Left renal cortex interstitium (tissue), 4 donors: ENCODE measurements around the gene NTRK3. TPM values are rescaled to one million over a fixed set of nuclear protein-coding genes. Genes with fewer than 3 reads are reported as not detected.

ENCODE experiments used
- DNase-seq, 4 donors: peaks; one replicate each; pipeline ENCODE4 v3.0.0-alpha.2; 2013; ENCODE audit warnings: low read depth in 4 of 4, low spot score in 2 of 4, missing footprints in 1 of 4
- polyA plus RNA-seq, 4 donors: library from polyadenylated mRNA; unstranded; fragments of 120-200 nt; gene quantifications; one replicate each; pipeline ENCODE4 v1.2.1, GENCODE V29; 2013; ENCODE audit not compliant: insufficient read length in 4 of 4

Gene NTRK3
- polyA plus RNA-seq, 4 donors, result 10.9 to 16.6 (median 13.0) TPM

DNA sequence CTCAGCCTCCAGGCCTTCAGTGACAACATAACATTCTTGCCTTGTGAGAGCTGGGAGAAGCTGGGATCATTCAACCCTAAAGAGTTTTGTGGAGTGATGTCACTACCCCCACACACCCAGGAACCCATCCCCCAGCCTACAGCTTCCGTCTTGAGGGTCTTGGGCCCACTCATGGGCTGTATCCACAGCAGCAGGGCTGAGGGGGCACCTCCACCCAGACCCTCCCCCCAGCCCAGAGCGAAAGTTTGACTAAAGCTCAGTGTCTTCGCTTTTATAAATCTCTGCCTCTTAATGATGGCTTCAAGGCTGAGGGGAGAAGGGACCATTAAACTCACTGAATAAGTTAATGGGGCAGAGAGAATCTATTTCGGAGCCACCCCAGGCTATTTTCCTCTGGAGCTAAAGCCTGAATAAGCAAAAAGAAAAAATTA lies 23.8 kb downstream of the NTRK3 start:
- DNase-seq, result peak in 2 of 4 donors; percentile 36 to 45

DNA sequence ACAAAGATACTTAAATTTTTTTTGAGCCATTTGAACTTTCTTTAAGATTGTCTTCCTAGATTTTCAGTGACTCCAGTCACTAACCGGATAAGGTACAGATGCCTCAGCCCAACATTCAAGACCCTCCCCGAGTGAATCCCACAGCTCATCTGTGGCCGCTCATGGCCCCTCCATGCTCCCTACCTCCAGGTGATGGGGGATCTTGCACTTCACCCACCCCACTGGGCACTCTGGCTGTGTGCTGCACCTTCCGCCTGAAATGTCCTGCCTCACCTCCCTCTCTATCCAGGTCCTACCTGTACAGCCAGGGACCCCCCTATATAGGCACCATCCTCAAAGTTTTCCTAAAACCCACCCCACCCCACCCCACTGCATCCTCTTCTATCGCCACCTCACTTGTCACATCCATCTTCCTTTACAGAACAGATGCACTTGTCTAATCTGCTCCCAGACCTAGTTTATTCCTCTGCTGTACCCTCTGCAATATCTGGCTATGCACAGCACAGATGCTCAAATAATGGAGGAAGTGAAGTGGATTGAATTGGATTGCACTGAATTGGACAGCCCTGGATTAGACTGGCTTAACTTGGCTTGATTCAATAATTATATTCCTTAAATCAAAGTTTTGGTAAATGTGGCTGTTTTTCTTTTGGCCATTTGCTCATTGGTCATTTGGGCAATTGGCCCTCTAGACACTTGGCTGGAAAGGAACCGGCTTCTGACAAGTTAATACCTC lies 24.5 kb downstream of the NTRK3 start:
- no peak for DNase-seq

DNA sequence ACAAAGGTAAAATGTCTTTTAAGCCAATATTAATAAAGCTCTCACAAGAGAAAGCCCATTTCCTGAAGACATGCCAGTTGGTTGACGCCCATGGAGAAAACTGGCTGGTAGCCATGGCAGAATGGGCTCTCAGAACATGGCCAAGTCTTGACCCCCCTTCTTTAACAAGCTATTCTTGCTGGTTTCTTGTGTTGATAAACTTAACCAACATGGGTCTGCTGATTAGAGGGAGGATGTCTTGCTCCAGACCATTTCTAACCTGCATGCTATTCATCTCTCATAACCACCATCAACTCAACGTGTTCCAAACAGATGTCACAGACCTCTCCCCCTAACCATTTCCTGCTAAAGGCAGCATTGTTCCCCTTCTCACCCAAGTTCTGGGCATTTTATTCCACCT lies 25.7 kb downstream of the NTRK3 start:
- DNase-seq, result no peak

DNA sequence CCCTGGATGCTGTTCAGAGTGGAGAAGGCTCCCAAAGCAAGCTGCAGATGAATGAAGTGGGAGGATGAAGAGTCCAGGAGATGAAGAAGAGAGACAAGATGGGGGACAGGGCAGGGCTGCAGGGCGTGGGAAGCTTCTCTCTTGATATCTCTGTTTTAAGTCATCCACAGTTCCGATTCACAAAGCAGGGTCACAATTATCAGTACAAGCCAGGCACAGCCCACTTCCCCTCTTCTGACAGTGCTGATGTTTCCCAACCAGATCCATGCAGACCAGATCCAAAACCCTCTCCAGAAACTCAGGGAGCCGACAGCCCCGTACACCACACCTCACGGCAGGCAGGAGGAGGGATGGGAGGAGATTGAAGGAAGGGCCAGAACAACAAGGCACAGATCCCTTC lies 31.1 kb downstream of the NTRK3 start:
- DNase-seq, result no peak

DNA sequence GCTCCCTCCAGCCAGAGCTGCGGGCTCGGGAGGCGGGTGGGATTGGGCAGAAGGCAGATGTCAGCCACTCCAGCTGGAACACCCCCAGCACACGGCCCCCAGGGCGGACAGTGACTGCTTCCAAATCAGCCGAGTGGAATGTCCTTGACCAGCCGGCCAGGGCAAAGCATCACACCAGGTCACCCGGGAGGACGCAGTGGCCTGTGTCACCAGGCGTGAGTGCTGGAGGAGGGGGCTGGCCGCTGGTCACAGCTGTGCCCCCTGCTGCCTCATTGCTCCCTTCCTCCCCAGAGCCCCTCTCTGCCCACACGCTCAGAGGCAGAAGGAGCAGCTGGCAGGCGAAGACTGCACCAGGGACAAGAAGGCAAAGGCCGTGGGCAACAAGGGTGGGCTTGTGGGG lies 33.5 kb downstream of the NTRK3 start:
- no peak for DNase-seq

DNA sequence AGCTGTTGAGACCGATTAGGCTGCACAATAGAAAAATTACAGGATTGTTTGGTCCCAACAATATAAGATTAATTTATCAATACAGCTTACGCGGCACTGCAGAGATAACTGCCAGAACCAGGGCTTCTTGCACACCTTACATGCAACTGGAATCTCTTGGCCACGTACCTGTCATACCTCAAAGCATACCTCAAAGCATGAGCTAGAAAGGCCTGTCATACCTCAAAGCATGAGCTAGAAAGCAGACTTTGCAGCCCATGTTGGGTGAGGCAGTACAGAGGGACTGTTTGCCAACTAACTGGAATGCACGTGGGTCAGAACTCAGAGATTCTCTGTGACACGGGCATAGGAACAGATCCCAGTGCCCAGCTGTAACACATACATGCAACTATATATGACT lies 34.7 kb downstream of the NTRK3 start:
- DNase-seq, result no peak

DNA sequence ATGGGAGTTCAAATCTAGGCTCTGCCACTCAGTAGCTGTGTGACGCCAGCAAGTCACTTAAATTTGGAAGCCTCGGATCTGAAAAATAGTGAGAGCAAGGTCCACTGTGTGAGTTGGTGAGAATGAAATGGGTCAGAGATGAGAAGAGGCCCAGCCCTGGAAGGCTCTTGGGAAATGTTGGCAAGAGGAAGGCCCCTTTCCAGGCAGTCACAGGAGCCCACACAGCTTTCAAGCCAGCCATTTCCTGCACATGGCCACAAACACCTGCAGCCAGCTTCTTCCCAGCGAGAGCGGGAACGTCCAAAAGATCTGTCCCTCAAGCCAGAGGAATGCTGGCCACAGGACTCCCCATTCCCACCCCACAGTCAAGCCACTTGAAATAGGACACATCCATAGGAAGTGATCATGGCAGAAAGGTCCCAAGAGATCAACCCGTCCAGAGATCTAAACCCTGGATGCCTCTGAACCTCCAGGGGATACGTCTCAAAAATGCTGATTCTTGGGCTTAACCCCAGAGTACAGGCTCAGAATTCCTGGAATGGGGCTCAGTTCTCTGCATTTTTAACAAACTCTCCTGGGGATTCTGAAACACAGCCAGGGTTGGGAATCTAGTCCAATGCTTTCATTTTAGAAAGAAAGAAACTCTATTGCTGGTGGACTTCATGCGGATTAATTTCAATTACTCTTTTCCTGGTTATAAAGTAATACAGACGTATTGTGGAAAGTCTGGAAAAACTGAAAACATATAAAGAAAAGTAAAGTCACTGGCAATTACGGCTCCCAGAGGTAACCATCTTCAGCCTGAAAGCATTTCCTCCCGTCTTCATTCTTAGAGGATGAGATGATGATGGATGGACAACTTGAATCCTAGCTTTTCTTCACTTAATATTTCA lies 35.9 kb downstream of the NTRK3 start:
- DNase-seq, result no peak

DNA sequence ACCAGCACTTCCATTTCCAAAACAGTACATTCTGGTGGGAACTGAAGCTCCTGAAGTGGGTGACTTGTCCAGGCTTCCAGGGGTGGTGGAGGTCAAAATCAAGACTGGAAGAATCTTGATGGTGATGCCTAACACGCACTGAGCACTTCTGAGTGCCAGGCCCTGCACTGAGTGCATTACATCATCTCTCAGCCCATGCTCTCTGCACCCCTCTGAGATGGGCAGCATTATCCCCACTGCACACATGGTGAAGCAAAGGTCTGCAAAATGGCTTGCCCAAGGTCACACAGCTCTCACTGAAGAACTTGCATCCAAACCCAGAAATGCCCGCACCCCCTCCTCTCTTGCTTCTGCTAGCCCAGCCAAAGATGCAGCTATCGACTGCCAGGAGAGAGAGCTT lies 36.9 kb downstream of the NTRK3 start:
- no peak for DNase-seq

DNA sequence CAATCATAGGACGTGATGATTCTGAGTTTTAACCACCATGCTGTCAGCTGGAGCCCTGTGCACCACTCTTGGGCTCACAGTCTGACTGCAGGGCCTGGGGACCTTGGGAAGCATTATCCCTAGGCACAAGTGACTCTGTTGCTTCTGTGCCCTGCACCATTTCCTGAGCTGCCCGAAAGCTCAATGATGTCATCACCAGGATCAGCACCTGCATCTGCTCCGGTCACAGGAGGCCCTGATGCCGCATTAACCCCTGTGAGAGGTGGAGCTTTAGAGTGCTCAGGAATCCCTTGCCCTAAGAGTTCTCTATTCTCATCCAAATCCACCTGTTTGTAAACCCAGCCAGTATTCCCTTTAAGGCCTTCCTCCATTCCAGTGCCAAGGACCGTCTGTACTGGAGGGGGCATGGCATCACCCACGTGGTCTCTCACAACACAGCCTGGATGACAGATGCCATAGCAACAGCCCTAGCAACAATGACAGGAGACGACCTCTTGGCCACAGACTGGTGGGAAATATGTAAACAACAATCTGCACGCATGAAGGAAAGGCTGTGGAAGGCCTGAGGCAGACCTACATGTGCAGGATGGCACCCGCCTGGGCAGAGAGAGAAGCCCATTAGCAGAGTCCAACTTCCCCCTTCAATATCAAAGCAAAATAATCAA lies 37.9 kb downstream of the NTRK3 start:
- DNase-seq, result no peak

DNA sequence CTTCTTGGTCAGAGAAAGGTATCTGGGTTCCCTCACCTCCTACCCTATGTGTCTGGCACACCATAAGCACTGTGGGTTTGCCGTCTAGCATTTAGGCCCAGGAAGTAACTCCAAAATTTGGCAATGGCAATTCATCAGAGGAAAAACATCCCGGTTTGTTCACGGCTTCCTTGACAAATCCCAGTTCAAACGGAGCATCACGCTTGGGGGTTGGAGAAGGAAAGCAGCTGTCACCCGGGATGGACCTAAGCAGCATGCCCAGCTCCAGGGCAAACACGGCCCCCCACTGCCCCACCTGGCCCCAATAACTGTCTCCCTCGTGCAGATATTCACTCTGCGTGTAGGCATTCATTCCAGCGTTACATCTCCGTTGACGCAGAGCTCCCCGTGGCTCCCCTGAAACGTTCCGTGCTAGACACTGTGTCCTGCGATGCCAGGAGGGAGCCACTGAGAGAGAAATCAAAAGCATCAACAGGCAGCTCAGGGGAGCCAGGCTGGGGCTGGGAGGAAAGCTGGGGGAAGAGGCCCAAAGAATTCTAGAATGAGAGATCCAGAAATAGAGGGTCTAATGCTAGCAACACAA lies 41.4 kb downstream of the NTRK3 start:
- DNase-seq, result no peak

DNA sequence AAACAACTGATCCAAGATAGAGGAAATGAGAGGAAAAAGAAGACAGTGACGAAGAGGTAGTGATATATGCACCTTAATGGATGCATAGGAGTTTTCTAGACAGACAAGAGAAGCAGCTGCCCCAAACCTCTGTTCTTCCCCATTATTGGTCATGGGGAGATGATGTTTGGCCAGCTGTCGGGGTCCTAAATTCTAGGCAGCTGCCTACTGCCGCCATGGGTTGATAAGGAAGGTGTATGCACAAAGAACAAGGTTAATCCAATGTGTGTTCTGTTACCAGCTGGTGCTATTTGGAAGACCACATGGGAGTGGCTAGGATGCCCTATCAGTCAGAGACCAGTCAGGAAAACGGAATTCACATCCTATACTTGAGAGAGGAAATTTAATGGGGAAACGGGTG lies 47.4 kb downstream of the NTRK3 start:
- DNase-seq, result no peak

DNA sequence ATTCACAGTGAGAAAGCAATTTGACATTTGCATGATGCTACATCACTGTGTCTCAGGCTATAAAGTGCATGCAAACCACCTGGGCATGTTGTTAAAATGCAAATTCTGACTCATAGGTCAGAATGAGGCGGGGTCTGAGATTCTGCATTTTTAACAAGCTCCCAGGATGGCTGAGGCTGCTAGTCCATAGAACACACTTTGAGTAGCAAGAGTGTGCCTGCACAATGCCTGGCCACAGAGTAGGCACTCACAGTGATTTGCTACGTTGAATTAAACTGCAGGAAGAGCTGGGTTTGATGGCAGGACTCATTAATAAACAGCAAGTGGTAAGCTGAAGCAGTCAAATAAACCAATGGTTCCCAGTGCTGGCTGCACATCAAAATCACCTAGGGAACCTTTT lies 48.1 kb downstream of the NTRK3 start:
- no peak for DNase-seq

DNA sequence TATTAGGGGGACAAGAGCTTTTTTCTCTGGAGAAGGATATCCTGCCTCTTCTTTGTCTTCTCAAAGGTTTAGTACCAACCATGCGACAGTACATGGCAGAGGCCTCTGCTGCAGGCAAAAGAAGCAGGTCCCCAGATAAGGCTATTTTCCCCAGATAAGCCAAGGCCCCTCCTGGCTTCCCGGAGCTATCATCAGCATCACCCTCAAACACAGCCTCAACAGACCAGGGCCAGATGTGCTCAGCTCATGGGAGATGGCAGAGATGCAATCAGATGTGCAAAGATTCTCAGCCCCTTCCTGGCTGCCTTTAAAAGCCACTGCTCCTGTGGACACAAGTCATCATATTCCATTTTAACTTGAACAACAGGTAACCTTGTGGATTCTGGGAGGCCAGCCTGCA lies 49.0 kb downstream of the NTRK3 start:
- no peak for DNase-seq

DNA sequence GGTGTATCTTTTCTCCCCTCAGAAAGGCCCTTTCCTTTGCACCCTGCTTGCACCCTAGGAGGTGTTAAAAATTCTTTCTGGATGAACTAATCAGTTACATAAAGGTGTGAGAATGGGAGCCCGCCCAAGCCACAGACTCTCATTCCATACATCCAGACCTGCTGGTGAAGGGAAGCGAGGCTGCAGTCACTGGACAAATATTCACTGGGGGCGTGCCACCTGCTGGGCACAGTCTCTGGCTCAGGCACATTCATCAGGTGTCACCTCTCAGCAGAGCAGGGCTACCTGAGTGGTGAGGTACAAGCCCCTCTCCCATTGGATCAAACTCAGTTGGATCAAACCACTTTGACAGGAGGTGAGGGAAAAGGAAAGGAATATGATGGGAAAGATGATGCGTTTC lies 52.0 kb downstream of the NTRK3 start:
- DNase-seq, result no peak

DNA sequence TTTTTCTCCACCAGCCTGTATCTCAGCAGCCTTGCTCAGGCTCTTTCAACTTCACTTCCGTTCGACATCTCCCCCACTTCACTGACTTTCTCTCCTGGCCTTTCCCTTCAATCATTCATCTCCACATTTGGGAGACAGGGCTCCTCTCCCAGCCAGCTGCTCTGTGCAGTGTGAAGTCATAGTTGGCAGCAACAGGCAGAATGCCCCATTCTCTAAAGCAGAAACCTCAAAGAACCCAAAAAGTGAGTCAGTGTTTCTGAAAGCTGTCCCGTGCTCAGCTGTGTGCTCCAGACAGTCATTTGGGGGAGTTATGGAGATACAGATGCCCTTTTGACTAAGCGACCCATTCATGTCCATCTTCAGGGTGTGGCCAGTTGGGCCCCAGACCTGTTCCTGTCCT lies 54.3 kb downstream of the NTRK3 start:
- no peak for DNase-seq

DNA sequence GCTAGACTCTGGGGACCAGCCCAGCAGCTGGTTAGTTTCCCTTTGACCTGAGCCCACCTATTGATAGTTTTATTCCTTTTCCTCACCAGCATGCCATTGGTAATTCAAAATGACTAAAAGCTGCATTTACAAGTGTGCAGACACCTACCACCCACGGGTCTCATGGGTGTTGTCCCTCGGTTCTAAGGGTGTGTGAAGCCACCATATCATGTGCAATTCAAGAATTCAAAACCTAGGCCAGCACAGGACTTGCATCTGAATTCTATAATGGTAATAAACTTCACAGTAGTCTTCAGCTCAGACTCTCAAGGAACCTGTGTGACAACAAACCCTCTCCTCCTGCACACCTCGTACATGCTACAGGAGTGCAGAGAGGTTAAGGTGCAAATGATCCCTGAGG lies 55.3 kb downstream of the NTRK3 start:
- DNase-seq, result no peak

DNA sequence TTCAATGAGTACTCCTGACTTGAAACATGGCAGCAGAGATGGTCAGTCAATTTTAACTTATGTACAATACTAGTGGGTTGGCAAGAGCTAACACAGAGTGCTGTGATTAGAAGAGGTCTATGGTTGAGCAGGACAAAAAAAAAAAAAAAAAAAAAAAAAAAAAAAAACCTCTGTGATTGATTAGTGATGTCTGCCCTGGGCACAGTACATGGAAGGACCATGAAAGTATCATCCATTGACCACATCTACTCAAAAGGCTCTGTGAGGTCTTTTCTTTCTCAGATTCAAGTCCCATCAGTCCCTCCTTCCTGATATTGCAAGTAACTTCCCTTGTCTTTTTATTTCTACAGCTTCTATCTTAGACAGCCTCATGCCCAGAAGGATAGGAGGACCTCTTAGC lies 59.6 kb downstream of the NTRK3 start:
- no peak for DNase-seq

DNA sequence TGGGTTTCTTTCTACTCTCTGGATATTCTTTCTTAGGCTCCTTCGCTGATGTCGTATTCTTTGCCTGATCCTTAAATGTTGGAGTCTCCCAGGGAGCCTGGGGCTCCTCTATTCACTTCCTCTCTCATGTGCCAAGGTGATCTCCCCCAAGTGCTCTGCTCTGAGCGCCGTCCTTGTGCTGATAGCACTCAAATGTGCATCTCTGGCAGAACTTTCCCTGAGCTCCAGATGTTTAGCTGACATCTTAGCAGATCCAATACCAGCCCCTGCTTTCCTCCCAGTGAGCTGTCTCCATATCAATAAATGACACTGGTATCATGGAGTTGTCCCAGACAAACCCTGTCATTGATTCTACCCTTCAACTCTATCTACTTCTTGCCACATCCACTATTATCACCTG lies 62.4 kb downstream of the NTRK3 start:
- DNase-seq, result no peak

DNA sequence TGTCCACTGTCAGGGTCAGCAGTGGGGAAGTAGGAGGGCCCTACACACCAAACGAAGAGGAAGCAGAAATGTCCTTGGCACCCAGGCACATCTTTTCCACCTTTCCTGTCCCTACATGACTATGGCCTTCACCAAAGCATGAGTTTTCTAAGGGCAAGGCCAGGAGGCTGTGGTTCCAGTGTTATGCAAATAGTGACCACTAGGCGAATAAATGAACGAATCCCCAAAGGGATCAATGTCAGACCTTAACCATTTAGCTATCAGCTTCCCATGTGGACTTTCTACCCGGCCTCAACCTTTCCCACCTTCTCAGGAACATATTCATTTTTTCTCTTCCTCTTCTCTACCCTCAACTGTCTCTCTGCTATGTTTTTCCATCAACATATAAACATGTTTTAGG lies 63.1 kb downstream of the NTRK3 start:
- DNase-seq, result no peak

DNA sequence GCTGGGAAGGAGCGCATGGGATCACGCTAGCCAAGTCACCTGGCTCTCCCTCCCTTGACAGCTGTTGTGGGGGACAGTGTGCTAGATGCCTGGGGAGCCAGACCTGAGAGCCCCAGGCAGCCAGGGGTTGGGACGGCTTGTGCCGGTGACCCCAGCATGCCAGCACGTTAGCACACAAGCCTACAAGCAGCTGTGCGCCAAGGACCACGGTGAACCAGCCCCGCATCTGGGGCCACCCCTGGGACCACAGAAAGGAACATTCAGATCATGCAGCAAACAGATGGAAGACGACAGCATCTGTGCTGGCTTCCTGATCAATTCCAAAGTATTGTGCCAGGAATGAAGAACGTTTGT lies 64.8 kb downstream of the NTRK3 start:
- DNase-seq, result no peak

DNA sequence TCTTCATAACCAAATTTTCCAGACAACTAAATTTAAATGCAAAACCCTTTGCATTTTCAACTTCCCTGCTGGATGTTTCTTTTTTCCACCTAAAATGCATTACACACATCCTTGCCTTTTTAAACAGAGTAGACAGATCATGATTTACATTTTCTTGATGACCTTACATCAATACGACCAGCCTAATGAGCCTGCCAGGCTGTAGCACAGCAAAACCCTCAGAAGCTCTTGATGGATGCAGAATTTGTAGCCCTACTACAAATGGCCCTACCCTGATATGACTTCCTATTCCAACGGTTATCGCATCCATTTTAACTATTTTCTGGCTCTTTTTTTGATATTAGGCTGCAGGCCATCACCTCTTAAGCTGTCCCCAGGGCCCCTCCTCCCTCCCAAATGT lies 66.3 kb downstream of the NTRK3 start:
- no peak for DNase-seq
